ENCODE results near the gene C1orf232.

DNA sequence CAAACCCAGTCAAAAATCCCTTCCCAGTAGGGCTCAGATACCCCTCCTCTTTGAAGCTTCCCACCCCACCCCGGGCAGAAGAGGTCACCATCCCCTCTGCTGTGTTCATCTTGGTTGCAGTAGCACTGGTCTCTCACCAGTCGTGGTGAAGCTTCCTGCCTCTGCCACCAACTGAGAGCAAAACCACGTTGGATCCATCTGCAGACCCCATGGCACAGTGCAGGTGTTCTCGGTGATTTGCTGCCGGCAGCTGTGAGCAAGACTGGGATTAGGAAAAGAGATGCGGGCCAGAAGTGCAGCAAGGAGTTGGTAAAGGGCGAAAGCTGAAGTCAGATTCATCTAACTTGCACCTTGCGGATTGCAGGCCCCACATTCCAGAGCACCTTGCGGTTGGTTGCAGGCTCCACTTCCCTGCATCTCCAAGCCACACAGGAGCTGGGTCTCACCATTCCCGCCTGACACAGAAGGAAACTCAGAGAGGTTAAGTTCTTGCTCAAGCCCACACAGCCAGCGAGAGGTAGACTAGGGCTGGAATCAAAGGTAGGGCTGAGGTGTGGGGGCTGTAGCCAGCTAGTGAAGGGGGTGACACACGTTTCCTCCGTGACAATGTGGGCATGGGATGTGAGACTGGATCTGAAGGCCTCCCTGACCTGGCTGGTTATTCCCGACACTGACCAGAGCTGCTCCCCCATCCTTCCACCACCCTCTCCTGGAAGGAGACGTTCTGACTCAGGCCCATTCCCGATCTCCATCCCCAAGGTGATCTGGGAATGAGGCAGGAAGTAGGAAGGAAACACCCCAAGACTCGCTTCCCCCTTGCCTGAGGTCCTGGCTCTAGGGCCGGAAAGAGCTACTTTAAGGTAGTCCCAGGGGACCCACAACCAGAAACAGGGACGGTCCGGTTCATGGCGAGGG is 13.1 kb downstream of the C1orf232 start:
- TF ChIP-seq, protein P1, sequence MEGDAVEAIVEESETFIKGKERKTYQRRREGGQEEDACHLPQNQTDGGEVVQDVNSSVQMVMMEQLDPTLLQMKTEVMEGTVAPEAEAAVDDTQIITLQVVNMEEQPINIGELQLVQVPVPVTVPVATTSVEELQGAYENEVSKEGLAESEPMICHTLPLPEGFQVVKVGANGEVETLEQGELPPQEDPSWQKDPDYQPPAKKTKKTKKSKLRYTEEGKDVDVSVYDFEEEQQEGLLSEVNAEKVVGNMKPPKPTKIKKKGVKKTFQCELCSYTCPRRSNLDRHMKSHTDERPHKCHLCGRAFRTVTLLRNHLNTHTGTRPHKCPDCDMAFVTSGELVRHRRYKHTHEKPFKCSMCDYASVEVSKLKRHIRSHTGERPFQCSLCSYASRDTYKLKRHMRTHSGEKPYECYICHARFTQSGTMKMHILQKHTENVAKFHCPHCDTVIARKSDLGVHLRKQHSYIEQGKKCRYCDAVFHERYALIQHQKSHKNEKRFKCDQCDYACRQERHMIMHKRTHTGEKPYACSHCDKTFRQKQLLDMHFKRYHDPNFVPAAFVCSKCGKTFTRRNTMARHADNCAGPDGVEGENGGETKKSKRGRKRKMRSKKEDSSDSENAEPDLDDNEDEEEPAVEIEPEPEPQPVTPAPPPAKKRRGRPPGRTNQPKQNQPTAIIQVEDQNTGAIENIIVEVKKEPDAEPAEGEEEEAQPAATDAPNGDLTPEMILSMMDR (IDR thresholded peaks at IDR 0.05) = no peak
- TF ChIP-seq POLR2A (IDR thresholded peaks at IDR 0.05) = no peak

Data from uterus (tissue), 2 donors.